A172 (cell line): ENCODE data around the gene PTK6. TPM values are rescaled to one million over a fixed set of nuclear protein-coding genes. Genes with fewer than 3 reads are reported as not detected.

Source experiments
- DNase-seq: peaks from one replicate; pipeline ENCODE4 v3.0.0-alpha.2; 2015; ENCODE audit warnings: low spot score
- total RNA-seq: library from RNA; depleted of rRNA; stranded (reverse); fragments of >200 nt; shearing (Covaris generic); gene quantifications from 2 replicates; pipeline ENCODE4 v1.2.3, GENCODE V29; 2014; rRNA removed

PTK6 gene
- total RNA-seq, 1 experiment from 2014 or later = 2.0 TPM

GRCh38 chr20:63478346-63479302 lies 58.6 kb downstream of the PTK6 start:
- no peak for DNase-seq

Other genes with a start within 250 kb of the PTK6 start
- 0.36 TPM in 1 of 2 replicates, not detected in the other for gene COL20A1, start 244.2 kb downstream of the PTK6 start, total RNA-seq
- gene CHRNA4, start 176.0 kb downstream of the PTK6 start, total RNA-seq = 0.03 and 0.07 TPM in 2 replicates
- gene KCNQ2, start 64.7 kb downstream of the PTK6 start, total RNA-seq = 0.31 and 0.36 TPM in 2 replicates
- 88.1 and 91.0 TPM in 2 replicates for gene EEF1A2, start 38.3 kb downstream of the PTK6 start, total RNA-seq
- 67.4 and 70.6 TPM in 2 replicates for gene PPDPF, start 16.6 kb downstream of the PTK6 start, total RNA-seq
- gene SRMS, start 10.4 kb upstream of the PTK6 start, total RNA-seq = not detected in 2 replicates
- gene FNDC11, start 16.8 kb upstream of the PTK6 start, total RNA-seq = 1.8 and 2.9 TPM in 2 replicates
- gene HELZ2, start 36.9 kb upstream of the PTK6 start, total RNA-seq = 17.1 and 17.2 TPM in 2 replicates
- 15.0 and 17.5 TPM in 2 replicates for gene GMEB2, start 89.7 kb upstream of the PTK6 start, total RNA-seq
- 2.2 and 2.6 TPM in 2 replicates for gene STMN3, start 116.0 kb upstream of the PTK6 start, total RNA-seq
- gene RTEL1, start 120.9 kb upstream of the PTK6 start, total RNA-seq = 17.8 and 22.2 TPM in 2 replicates
- 2.4 and 3.4 TPM in 2 replicates for gene TNFRSF6B, start 159.3 kb upstream of the PTK6 start, total RNA-seq
- 61.1 and 65.7 TPM in 2 replicates for gene ARFRP1, start 170.6 kb upstream of the PTK6 start, total RNA-seq
- 29.8 and 33.2 TPM in 2 replicates for gene ZGPAT, start 170.7 kb upstream of the PTK6 start, total RNA-seq
- gene LIME1, start 199.3 kb upstream of the PTK6 start, total RNA-seq = 53.8 and 59.0 TPM in 2 replicates
- gene SLC2A4RG, start 202.4 kb upstream of the PTK6 start, total RNA-seq = 88.0 and 97.9 TPM in 2 replicates